ENCODE measurements around the gene BAD. TPM values are rescaled to one million over a fixed set of nuclear protein-coding genes. Genes with fewer than 3 reads are reported as not detected.

The BAD gene
- total RNA-seq, 3 donors from 2014 or later (not counting 1 experiment from before 2014, with no cell fraction given) = 30.6 to 35.8 (median 31.6) TPM

- Histone ChIP-seq H3K4me1 (ENCODE audit: control insufficient read depth, insufficient read depth, low read length) (peaks cover 17% of the 10 kb centered on the region), H3K27ac (ENCODE audit: low read length) (no peak overlapping the region), H3K27me3 (ENCODE audit: control insufficient read depth, insufficient read depth, low read length) (no peaks in the 10 kb centered on the region), H3K36me3 (ENCODE audit: control insufficient read depth, insufficient read depth, low read length) (peaks cover 6% of the 10 kb centered on the region), H3K9me3 (ENCODE audit: control insufficient read depth, insufficient read depth, low read length) (no peaks in the 10 kb centered on the region), H3K4me3 (ENCODE audit: low read length) (no peak overlapping the region)
- no peaks in the 10 kb centered on the region for H3K9me3 Mint-ChIP-seq
- intact Hi-C loops (cut with micrococcal nuclease) = no loop called here
- peaks cover 0 to 19% of the 10 kb centered on the region in 2 donors for H3K4me1 Mint-ChIP-seq
- DNase-seq (no peak), ATAC-seq (no peak)
- TF ChIP-seq CTCF (IDR thresholded peaks at IDR 0.05) = no peak
- H3K36me3 Mint-ChIP-seq = no peaks in the 10 kb centered on the region
- H3K27me3 Mint-ChIP-seq (ENCODE audit: low read depth in 2 of 2) = no peaks in the 10 kb centered on the region
- WGBS (ENCODE audit: insufficient coverage) = 93% methylated on average over 15 of the region's 15 CpGs
- no peak overlapping the region for H3K4me3 Mint-ChIP-seq
- no peak overlapping the region for H3K27ac Mint-ChIP-seq
Measured at GRCh38 chr11:64256300-64256699, 28.2 kb downstream of the BAD start.

- Histone ChIP-seq H3K27me3 (ENCODE audit: control insufficient read depth, insufficient read depth, low read length) (no peaks in the 10 kb centered on the region), H3K9me3 (ENCODE audit: control insufficient read depth, insufficient read depth, low read length) (no peaks in the 10 kb centered on the region), H3K4me1 (ENCODE audit: control insufficient read depth, insufficient read depth, low read length) (peaks cover 25% of the 10 kb centered on the region), H3K4me3 (ENCODE audit: low read length) (no peak overlapping the region), H3K36me3 (ENCODE audit: control insufficient read depth, insufficient read depth, low read length) (peaks cover 6% of the 10 kb centered on the region), H3K27ac (ENCODE audit: low read length) (no peak overlapping the region)
- DNase-seq = no peak
- Mint-ChIP-seq H3K4me3 (no peak overlapping the region), H3K9me3 (no peaks in the 10 kb centered on the region), H3K4me1 (peaks cover 0 to 19% of the 10 kb centered on the region in 2 donors), H3K27me3 (ENCODE audit: low read depth in 2 of 2) (no peaks in the 10 kb centered on the region), H3K36me3 (no peaks in the 10 kb centered on the region), H3K27ac (no peak overlapping the region)
- intact Hi-C loops (cut with micrococcal nuclease) = no loop called here
- no peak for ATAC-seq
- no peak for TF ChIP-seq CTCF (IDR thresholded peaks at IDR 0.05)
- 95% methylated on average over 35 of the region's 35 CpGs for WGBS (ENCODE audit: insufficient coverage)
Measured at GRCh38 chr11:64255135-64256128, 29.0 kb downstream of the BAD start.

GRCh38 chr11:64254326-64254725, 30.1 kb downstream of the BAD start:
- no peaks in the 10 kb centered on the region for H3K27me3 Mint-ChIP-seq (ENCODE audit: low read depth in 2 of 2)
- DNase-seq (no peak), ATAC-seq (no peak)
- Histone ChIP-seq H3K36me3 (ENCODE audit: control insufficient read depth, insufficient read depth, low read length) (peaks cover 6% of the 10 kb centered on the region), H3K4me1 (ENCODE audit: control insufficient read depth, insufficient read depth, low read length) (peaks cover 27% of the 10 kb centered on the region), H3K27me3 (ENCODE audit: control insufficient read depth, insufficient read depth, low read length) (no peaks in the 10 kb centered on the region), H3K27ac (ENCODE audit: low read length) (no peak overlapping the region), H3K9me3 (ENCODE audit: control insufficient read depth, insufficient read depth, low read length) (no peaks in the 10 kb centered on the region), H3K4me3 (ENCODE audit: low read length) (no peak overlapping the region)
- H3K36me3 Mint-ChIP-seq = no peaks in the 10 kb centered on the region
- no peak overlapping the region for H3K27ac Mint-ChIP-seq
- no peak overlapping the region for H3K4me3 Mint-ChIP-seq
- TF ChIP-seq CTCF (IDR thresholded peaks at IDR 0.05) = no peak
- no peaks in the 10 kb centered on the region for H3K9me3 Mint-ChIP-seq
- peaks cover 0 to 12% of the 10 kb centered on the region in 2 donors for H3K4me1 Mint-ChIP-seq
- 97% methylated on average over 7 of the region's 7 CpGs for WGBS (ENCODE audit: insufficient coverage)
- intact Hi-C loops (cut with micrococcal nuclease) = no loop called here

Data from natural killer cell (primary cell).